VCaP (cell line): ENCODE measurements around the gene NBEAL2.

Source experiments
- H3K27ac ChIP-seq: fragments of 450-650 bp; 2 replicates; pipeline ENCODE4 v1.5.1; 2017
- CTCF ChIP-seq: fragments of 450-650 bp; conservative IDR thresholded peaks from 2 replicates; pipeline ENCODE4 v1.5.1; 2017; ENCODE audit warnings: mild to moderate bottlenecking, moderate library complexity

NBEAL2 gene

GRCh38 chr3:46946856-46947545 is 32.5 kb upstream of the NBEAL2 start:
- TF ChIP-seq CTCF, result no peak
- no peak overlapping the region for H3K27ac ChIP-seq

GRCh38 chr3:46947546-46947901 is 31.9 kb upstream of the NBEAL2 start:
- TF ChIP-seq CTCF, result no peak

GRCh38 chr3:46947981-46948791 is 31.3 kb upstream of the NBEAL2 start:
- H3K27ac ChIP-seq, result peak overlapping the region; percentile 8; the same call in 1 of the 2 replicates
- no peak for TF ChIP-seq CTCF

More at GRCh38 chr3:46947546-46947901, 31.9 kb upstream of the NBEAL2 start:
- no peak overlapping the region for H3K27ac ChIP-seq

GRCh38 chr3:46948830-46949671 is 30.4 kb upstream of the NBEAL2 start:
- peak overlapping the region; percentile 8; the same call in 1 of the 2 replicates for H3K27ac ChIP-seq
- TF ChIP-seq CTCF, result no peak

- no peak overlapping the region for H3K27ac ChIP-seq
- no peak for TF ChIP-seq CTCF
Measured at GRCh38 chr3:46950177-46950576, 29.3 kb upstream of the NBEAL2 start.

GRCh38 chr3:46950650-46951241 is 28.7 kb upstream of the NBEAL2 start:
- TF ChIP-seq CTCF, result no peak
- H3K27ac ChIP-seq, result no peak overlapping the region
